SIG-M5 (cell line): ENCODE data around the gene NINJ2.

Experiments used
- DNase-seq: peaks from one replicate; lab custom pipeline; 2025; lab: John Stamatoyannopoulos, UW

The NINJ2 gene

GRCh38 chr12:569091-569676 lies 94.1 kb downstream of the NINJ2 start:
- no peak for DNase-seq

GRCh38 chr12:568486-568885 lies 94.8 kb downstream of the NINJ2 start:
- DNase-seq: no peak

DNA sequence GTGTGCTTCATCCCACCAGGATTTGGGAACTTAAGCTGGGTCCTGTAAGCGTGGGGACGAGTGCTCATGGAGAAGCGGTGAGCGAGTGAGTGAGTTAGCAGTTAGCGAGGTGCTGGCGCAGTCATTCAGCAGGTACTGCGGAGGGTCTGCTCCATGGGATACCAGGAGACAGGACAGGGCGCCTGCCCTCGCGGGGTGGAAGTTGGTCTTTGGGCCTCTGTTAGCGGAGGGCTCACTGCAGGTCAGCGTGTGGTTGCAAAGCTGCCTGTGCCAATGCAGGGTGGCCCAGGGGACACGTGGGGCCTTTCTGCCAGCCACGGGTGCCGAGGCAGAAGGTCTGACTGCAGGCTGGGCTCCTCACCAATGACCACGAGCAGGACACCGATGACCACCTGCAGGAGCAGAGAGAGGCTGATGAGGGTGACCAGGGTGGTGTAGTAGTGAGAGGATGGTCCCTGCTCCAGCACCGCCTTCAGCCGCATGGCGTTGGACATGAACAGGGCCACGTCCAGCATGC lies 97.6 kb downstream of the NINJ2 start:
- no peak for DNase-seq

DNA sequence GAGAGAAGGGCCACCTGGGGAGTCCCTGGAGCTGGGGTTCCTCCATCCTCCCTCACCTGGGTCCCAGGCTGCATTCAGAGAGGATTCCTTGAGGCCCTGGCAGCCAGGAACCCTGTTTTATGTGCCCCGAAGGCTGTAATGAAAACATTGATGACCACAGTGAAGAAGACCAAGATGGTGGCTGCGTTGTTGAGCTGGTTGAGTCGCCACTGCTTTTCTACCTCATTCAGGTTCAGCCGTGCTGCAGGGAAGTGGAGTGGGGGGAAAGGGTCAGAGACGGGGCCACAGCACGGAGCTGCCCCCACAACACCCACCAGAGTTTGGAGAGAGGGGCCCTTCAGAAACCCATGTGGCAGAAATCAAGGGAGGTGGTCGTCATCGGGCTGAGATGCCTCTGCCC lies 98.1 kb downstream of the NINJ2 start:
- DNase-seq: no peak

- no peak for DNase-seq
These were observed 99.4 kb downstream of the NINJ2 start for GRCh38 chr12:563787-564298.

DNA sequence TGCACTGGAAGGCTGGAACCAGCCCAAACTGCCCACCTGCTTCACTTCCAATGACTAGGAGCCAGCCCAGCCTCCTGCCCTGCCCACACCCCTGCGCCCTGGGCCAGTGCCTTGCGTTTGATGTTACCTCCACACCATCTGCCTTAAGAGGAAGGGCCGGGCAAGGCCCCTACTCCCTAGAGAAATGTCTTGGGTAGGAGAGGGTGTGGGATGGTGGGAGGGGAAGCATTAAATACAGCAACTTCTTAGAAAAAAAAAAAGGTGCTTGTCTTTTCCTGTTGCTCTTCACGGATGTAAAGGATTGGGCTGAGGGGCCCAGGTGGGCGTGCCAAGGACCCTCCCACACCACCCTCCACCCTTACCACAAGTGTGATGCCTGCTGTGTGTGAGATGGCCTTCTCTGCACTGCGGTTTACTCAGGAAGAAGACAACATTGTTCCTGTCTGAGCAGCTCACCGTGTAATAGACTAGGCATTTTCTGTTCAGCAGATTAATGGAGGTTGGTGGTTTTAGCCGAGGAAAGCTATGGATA lies 99.9 kb downstream of the NINJ2 start:
- DNase-seq: no peak

GRCh38 chr12:562634-563033 lies 100.6 kb downstream of the NINJ2 start:
- no peak for DNase-seq

GRCh38 chr12:561908-562593 lies 101.2 kb downstream of the NINJ2 start:
- no peak for DNase-seq

- DNase-seq: no peak
These were observed 101.9 kb downstream of the NINJ2 start for GRCh38 chr12:561391-561705.

DNA sequence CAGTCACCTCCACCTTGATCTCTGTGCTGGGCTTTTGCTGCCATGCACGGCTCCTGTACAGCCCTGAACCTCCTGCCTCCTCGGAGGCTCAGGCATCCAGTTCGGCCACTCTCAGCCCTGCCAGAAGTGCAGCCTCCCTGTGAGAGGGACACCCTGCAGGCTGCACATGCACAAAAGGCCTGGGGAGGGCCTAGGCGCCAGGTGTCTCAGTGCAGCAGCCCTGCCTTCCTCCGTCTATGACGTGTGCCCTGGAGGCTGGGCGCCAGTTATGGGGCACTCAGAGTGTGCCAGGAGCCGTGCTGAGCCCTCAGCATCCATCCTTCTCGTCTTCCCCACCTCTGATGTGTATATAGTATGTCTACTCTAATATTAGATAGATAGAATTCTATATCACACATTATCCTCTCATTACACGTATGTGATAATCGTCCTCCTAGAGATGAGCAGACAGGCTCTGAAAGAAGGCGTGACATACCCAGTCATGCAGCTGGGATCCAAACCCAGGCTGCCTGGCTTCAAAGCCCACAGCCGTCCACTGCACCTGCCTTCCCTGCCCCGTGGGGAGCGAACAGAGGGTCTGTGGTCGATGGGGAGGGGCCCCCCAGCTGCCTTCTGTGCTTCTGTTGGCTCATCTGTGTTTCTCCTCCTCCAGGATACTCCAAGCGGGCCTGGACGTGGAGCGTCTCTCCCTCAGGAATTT lies 102.4 kb downstream of the NINJ2 start:
- no peak for DNase-seq

- DNase-seq: no peak
These were observed 103.3 kb downstream of the NINJ2 start for GRCh38 chr12:559906-560455.

DNA sequence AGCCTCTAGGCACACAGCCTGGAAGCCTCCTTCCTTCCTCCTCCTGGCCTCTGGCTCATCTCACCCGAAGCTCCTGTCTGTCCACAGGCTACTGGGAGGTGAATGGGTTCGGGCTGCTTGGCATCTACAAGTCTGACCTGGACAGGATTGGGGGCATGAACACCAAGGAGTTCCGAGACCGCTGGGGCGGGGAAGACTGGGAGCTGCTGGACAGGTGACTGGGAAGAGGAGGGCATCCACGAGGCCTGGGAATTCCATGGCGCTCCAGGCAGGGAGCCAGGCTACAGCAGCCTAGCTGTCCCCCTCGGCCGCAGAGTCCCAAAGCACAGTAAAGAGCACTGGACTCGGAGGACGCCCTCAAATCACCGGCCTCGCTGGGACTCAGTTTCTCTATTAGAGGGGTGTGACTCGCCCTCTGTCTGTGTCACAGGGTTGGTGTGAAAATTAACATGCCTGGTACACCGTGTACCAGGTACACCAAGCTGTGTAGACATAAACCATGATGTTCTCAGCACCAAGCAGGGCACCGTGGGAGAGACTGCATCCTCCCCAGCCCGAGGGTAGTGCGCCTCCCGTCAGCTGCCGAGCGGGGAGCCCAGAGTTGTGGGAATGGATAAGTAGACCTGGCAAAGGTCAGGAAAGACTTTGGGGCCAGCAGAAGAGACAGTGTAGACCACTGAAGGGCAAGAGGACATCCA lies 103.9 kb downstream of the NINJ2 start:
- DNase-seq: no peak

GRCh38 chr12:558580-558979 lies 104.7 kb downstream of the NINJ2 start:
- no peak for DNase-seq

- no peak for DNase-seq
These were observed 106.7 kb downstream of the NINJ2 start for GRCh38 chr12:556498-556897.

GRCh38 chr12:554001-554285 lies 109.3 kb downstream of the NINJ2 start:
- no peak for DNase-seq

- no peak for DNase-seq
These were observed 109.8 kb downstream of the NINJ2 start for GRCh38 chr12:553216-554000.

GRCh38 chr12:552466-552865 lies 110.8 kb downstream of the NINJ2 start:
- DNase-seq: no peak

GRCh38 chr12:550473-551260 lies 112.6 kb downstream of the NINJ2 start:
- no peak for DNase-seq

- DNase-seq: no peak
These were observed 113.7 kb downstream of the NINJ2 start for GRCh38 chr12:549476-550082.

GRCh38 chr12:547883-548470 lies 115.3 kb downstream of the NINJ2 start:
- DNase-seq: no peak
